ES-I3 (cell line): ENCODE data around the gene MOCS3.

Source experiments
- H3K36me3 ChIP-seq: 2 replicates; pipeline ENCODE4 v1.6.1; 2013; ENCODE audit warnings: mild to moderate bottlenecking, low read length, control low read depth, moderate library complexity; ENCODE audit not compliant: insufficient read depth
- H3K4me1 ChIP-seq: 2 replicates; pipeline ENCODE4 v1.6.1; 2013; ENCODE audit warnings: mild to moderate bottlenecking, control low read depth, low read length; ENCODE audit not compliant: insufficient read depth
- H3K9ac ChIP-seq: 2 replicates; pipeline ENCODE4 v1.6.1; 2013; ENCODE audit warnings: low read depth, mild to moderate bottlenecking, low read length, moderate library complexity
- H3K9me3 ChIP-seq: 2 replicates; pipeline ENCODE4 v1.6.1; 2013; ENCODE audit warnings: mild to moderate bottlenecking, low read length, moderate library complexity; ENCODE audit not compliant: control insufficient read depth, insufficient read depth

MOCS3 gene

GRCh38 chr20:50981714-50982048 is 23.1 kb downstream of the MOCS3 start:
- Histone ChIP-seq H3K9me3 (no peaks in the 10 kb centered on the region), H3K4me1 (no peaks in the 10 kb centered on the region), H3K36me3 (no peaks in the 10 kb centered on the region), H3K9ac (no peak overlapping the region)

GRCh38 chr20:50982363-50982762 is 23.7 kb downstream of the MOCS3 start:
- no peak overlapping the region for H3K9ac ChIP-seq
- no peaks in the 10 kb centered on the region for H3K36me3 ChIP-seq
- H3K9me3 ChIP-seq = no peaks in the 10 kb centered on the region
- no peaks in the 10 kb centered on the region for H3K4me1 ChIP-seq

- Histone ChIP-seq H3K36me3 (no peaks in the 10 kb centered on the region), H3K9me3 (no peaks in the 10 kb centered on the region), H3K9ac (no peak overlapping the region), H3K4me1 (peaks cover 3% of the 10 kb centered on the region; the same call in 1 of the 2 replicates)
These were observed 24.7 kb downstream of the MOCS3 start for GRCh38 chr20:50983321-50983720.

GRCh38 chr20:50987493-50988210 is 29.0 kb downstream of the MOCS3 start:
- Histone ChIP-seq H3K9ac (peak overlapping the region; percentile 6; the same call in 1 of the 2 replicates), H3K36me3 (no peaks in the 10 kb centered on the region), H3K4me1 (peaks cover 9% of the 10 kb centered on the region), H3K9me3 (no peaks in the 10 kb centered on the region)

GRCh38 chr20:50991076-50991475 is 32.5 kb downstream of the MOCS3 start:
- Histone ChIP-seq H3K9ac (no peak overlapping the region), H3K36me3 (no peaks in the 10 kb centered on the region), H3K4me1 (peaks cover 11% of the 10 kb centered on the region), H3K9me3 (no peaks in the 10 kb centered on the region)

- H3K36me3 ChIP-seq = no peaks in the 10 kb centered on the region
- H3K4me1 ChIP-seq = peaks cover 11% of the 10 kb centered on the region
- no peaks in the 10 kb centered on the region for H3K9me3 ChIP-seq
- no peak overlapping the region for H3K9ac ChIP-seq
These were observed 33.7 kb downstream of the MOCS3 start for GRCh38 chr20:50992336-50992732.

- Histone ChIP-seq H3K36me3 (no peaks in the 10 kb centered on the region), H3K9ac (no peak overlapping the region)
These were observed 34.3 kb downstream of the MOCS3 start for GRCh38 chr20:50992733-50993457.

GRCh38 chr20:50993876-50994275 is 35.3 kb downstream of the MOCS3 start:
- H3K4me1 ChIP-seq = peaks cover 8% of the 10 kb centered on the region
- H3K36me3 ChIP-seq = no peaks in the 10 kb centered on the region
- no peak overlapping the region for H3K9ac ChIP-seq
- no peaks in the 10 kb centered on the region for H3K9me3 ChIP-seq

More at GRCh38 chr20:50992733-50993457, 34.3 kb downstream of the MOCS3 start:
- Histone ChIP-seq H3K4me1 (peaks cover 11% of the 10 kb centered on the region), H3K9me3 (no peaks in the 10 kb centered on the region)

GRCh38 chr20:50995506-50995905 is 36.9 kb downstream of the MOCS3 start:
- no peak overlapping the region for H3K9ac ChIP-seq
- H3K4me1 ChIP-seq = peaks cover 8% of the 10 kb centered on the region
- no peaks in the 10 kb centered on the region for H3K36me3 ChIP-seq
- no peaks in the 10 kb centered on the region for H3K9me3 ChIP-seq

GRCh38 chr20:50996901-50997865 is 38.6 kb downstream of the MOCS3 start:
- no peak overlapping the region for H3K9ac ChIP-seq
- H3K4me1 ChIP-seq = peaks cover 4% of the 10 kb centered on the region; the same call in 1 of the 2 replicates
- no peaks in the 10 kb centered on the region for H3K9me3 ChIP-seq
- H3K36me3 ChIP-seq = no peaks in the 10 kb centered on the region

- no peaks in the 10 kb centered on the region for H3K9me3 ChIP-seq
- H3K9ac ChIP-seq = no peak overlapping the region
- no peaks in the 10 kb centered on the region; the same call in 1 of the 2 replicates for H3K36me3 ChIP-seq
- no peaks in the 10 kb centered on the region for H3K4me1 ChIP-seq
These were observed 40.7 kb downstream of the MOCS3 start for GRCh38 chr20:50999355-50999754.

GRCh38 chr20:51001430-51002265 is 43.0 kb downstream of the MOCS3 start:
- no peaks in the 10 kb centered on the region; the same call in 1 of the 2 replicates for H3K36me3 ChIP-seq
- no peak overlapping the region for H3K9ac ChIP-seq
- no peaks in the 10 kb centered on the region for H3K9me3 ChIP-seq
- H3K4me1 ChIP-seq = no peaks in the 10 kb centered on the region

GRCh38 chr20:51002633-51003032 is 44.0 kb downstream of the MOCS3 start:
- Histone ChIP-seq H3K9ac (no peak overlapping the region), H3K36me3 (no peaks in the 10 kb centered on the region; the same call in 1 of the 2 replicates), H3K4me1 (no peaks in the 10 kb centered on the region), H3K9me3 (no peaks in the 10 kb centered on the region)
